AG10803 (cell line): ENCODE data around the gene NFATC1.

Experiments used
- DNase-seq: peaks from one replicate; pipeline ENCODE4 v3.0.0; 2010; ENCODE audit warnings: low read depth
- H3K4me3 ChIP-seq: 2 replicates; pipeline ENCODE4 v1.5.1; 2011; ENCODE audit warnings: mild to moderate bottlenecking, low read length, control low read depth
- CTCF ChIP-seq: conservative IDR thresholded peaks from 2 replicates; pipeline ENCODE4 v1.5.1; 2011; ENCODE audit warnings: mild to moderate bottlenecking, low read length, control low read depth, inconsistent platforms

Gene NFATC1

GRCh38 chr18:79401494-79402208 is 5.9 kb downstream of the NFATC1 start:
- TF ChIP-seq CTCF: no peak
- no peak for DNase-seq
- H3K4me3 ChIP-seq: peak overlapping the region; percentile 47

- DNase-seq: no peak
- no peak for TF ChIP-seq CTCF
- no peak overlapping the region for H3K4me3 ChIP-seq
Observed at GRCh38 chr18:79402209-79402576, 6.5 kb downstream of the NFATC1 start.

DNA sequence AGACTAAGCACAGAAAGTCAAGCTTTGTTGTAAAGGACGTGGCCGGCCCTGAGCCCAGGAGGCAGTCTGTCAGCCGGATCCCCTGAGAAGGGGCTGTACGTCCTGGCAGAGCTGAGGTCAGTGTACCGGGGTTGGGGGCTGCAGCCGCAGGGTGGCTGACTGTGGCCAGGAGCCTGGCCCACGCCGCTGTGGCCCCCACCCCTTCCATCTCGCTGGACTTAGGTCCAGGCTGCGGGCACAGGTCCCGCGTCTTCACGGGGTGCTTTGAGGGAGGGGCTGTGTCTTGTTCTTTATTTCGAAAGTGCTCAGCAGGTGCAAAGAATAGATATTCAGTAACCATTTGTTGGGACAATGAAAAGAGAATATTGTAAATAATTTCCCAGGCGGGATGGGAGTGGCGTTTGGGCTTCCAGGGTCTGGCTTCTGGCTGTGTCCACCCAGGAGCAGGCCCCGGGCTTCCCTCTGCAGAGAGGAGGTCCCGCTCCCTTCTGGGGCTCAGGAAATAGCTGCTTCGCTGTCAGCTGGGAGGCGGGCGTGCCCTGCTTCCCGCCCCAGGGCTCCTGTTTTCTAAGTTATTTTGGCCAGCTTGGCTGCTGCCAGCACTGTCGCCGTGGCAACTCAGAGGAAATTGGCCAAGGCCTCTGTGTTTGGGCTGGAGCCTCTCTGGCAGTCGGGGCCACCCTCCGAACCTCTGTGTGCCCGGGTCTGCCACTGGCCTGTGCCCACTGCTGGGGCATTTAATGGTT is 7.4 kb downstream of the NFATC1 start:
- DNase-seq: peak; percentile 72
- H3K4me3 ChIP-seq: 0 out of 2 replicates have a peak overlapping the region, but pooled peaks have one; percentile 7
- no peak for TF ChIP-seq CTCF

- TF ChIP-seq CTCF: no peak
- peak; percentile 17 for DNase-seq
- H3K4me3 ChIP-seq: 0 out of 2 replicates have a peak overlapping the region, but pooled peaks have one; percentile 7
Observed at GRCh38 chr18:79403723-79404566, 8.2 kb downstream of the NFATC1 start.

DNA sequence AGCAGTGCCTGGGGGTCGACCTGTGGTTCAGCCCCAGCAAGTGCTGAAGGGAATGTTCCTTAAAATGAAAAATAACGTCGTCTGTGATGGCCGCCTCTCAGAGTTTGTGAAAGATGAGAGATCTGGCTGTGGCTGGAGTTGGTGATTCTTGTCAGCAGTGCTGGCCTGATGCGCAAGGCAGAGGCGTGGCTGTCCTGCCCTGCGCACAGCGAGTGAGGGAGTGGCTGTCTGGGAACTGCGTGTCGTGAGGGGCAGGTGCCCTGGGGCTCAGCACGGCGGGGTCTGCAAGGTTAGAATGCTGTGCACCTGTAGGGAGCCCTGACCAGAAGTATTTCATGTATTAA is 8.8 kb downstream of the NFATC1 start:
- no peak for TF ChIP-seq CTCF
- H3K4me3 ChIP-seq: no peak overlapping the region
- DNase-seq: no peak

DNA sequence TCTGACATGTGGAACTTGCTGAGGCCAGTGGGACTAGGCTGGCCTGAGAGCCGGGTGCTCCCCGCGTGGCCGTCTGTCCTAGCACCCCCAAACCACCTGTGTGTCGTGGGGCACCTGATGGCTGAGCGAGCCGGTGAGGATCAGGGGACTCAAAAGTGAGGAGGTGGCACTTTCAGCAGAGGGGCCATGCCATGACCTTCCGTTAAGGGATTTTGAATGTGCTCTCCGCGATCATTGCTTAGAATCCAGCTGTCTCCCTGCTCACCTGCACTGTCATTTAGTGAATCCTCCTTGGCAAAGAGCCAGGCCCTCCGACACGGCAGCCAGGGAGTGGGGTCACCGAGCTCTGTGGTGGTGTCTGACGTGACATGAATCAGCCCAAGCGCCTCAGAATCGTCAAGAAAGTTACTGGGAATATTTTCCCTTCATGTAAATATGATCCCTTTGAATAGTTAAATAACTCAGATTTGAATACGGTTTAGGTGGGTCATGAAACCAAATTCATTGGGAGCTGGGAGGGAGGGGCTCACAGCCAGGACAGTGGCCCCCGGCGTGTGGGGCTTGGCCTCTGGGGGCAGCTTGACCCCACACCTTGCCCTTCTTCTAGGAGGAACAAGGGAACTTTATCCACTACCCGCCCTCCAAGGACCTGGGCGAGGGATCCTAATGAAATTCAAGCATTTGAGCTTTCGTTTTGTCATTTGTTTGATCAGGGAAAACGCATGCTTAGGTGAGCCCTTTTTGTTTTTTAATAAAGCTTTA is 9.5 kb downstream of the NFATC1 start:
- no peak for TF ChIP-seq CTCF
- H3K4me3 ChIP-seq: no peak overlapping the region
- DNase-seq: no peak
